HG02885 (cell line): ENCODE results near the gene BEST2.

Source experiments
- ATAC-seq: cut with Tn5 transposase; IDR thresholded peaks from one replicate; pipeline ENCODE4 v1.9.1; 2021; ENCODE audit warnings: mild to moderate bottlenecking; ENCODE audit not compliant: unreplicated experiment, poor library complexity

The BEST2 gene

GRCh38 chr19:12785431-12786031 lies 33.9 kb downstream of the BEST2 start:
- ATAC-seq = no peak

GRCh38 chr19:12786141-12786870 lies 34.7 kb downstream of the BEST2 start:
- no peak for ATAC-seq

GRCh38 chr19:12786952-12787351 lies 35.4 kb downstream of the BEST2 start:
- no peak for ATAC-seq

- no peak for ATAC-seq
Observed at GRCh38 chr19:12787458-12787857, 35.9 kb downstream of the BEST2 start.

GRCh38 chr19:12788042-12788681 lies 36.6 kb downstream of the BEST2 start:
- no peak for ATAC-seq

- no peak for ATAC-seq
Observed at GRCh38 chr19:12788682-12789097, 37.1 kb downstream of the BEST2 start.

- no peak for ATAC-seq
Observed at GRCh38 chr19:12789098-12789903, 37.7 kb downstream of the BEST2 start.

- ATAC-seq = peak; percentile 50
Observed at GRCh38 chr19:12789904-12790619, 38.5 kb downstream of the BEST2 start.

GRCh38 chr19:12790628-12791344 lies 39.2 kb downstream of the BEST2 start:
- no peak for ATAC-seq

- ATAC-seq = peak; percentile 39
Observed at GRCh38 chr19:12791345-12792050, 39.9 kb downstream of the BEST2 start, which contains the start of gene JUNB. JUNB (plus strand) TSS chr19:12791486; CDS start chr19:12791772, 286 bp downstream.

GRCh38 chr19:12792051-12792852 lies 40.7 kb downstream of the BEST2 start:
- no peak for ATAC-seq

GRCh38 chr19:12792853-12793289 lies 41.3 kb downstream of the BEST2 start:
- no peak for ATAC-seq

- ATAC-seq = peak; percentile 40
Observed at GRCh38 chr19:12793290-12794195, 42.0 kb downstream of the BEST2 start.

GRCh38 chr19:12794196-12794941 lies 42.8 kb downstream of the BEST2 start:
- ATAC-seq = no peak

GRCh38 chr19:12794971-12795381 lies 43.4 kb downstream of the BEST2 start:
- ATAC-seq = no peak
